Measurements from ENCODE around the gene SLC25A48. TPM values are rescaled to one million over a fixed set of nuclear protein-coding genes. Genes with fewer than 3 reads are reported as not detected.

The SLC25A48 gene, protein sequence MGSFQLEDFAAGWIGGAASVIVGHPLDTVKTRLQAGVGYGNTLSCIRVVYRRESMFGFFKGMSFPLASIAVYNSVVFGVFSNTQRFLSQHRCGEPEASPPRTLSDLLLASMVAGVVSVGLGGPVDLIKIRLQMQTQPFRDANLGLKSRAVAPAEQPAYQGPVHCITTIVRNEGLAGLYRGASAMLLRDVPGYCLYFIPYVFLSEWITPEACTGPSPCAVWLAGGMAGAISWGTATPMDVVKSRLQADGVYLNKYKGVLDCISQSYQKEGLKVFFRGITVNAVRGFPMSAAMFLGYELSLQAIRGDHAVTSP
- not detected for total RNA-seq

GRCh38 chr5:135834639-135835529, at the start of gene SLC25A48:
TSS of gene SLC25A48 (plus strand) at chr5:135834663. CDS start at chr5:135834848, 185 bp downstream.
- peak; percentile 57 for DNase-seq
- H3K27me3 Mint-ChIP-seq = peaks cover 57% of the 10 kb centered on the region
- no peaks in the 10 kb centered on the region for H3K4me1 Mint-ChIP-seq
- H3K36me3 Mint-ChIP-seq = no peaks in the 10 kb centered on the region
- no peak within 1 kb of the TSS for H3K27ac Mint-ChIP-seq
- no peak within 1 kb of the TSS for H3K4me3 Mint-ChIP-seq
- H3K9me3 Mint-ChIP-seq = peaks cover 4% of the 10 kb centered on the region

DNA sequence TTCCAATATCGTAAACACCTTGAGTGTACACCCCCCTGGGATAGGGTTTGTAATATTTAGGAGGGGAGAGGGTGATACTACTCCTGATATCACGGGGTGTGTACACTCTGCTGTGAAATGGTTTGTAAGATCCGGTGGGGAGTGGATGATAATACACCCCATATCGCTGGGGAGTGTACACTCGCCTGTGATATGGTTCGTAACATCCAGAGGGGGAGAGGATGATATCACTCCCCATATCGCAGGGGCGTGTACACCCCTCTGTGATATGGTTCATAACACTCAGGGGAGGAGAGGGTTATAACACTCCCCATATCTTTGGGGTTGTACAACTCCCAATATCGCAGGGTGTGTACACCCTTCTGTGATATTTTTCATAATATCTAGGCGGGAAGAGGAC, 33.8 kb upstream of the SLC25A48 start:
- H3K27ac Mint-ChIP-seq = no peak overlapping the region
- H3K27me3 Mint-ChIP-seq = peaks cover 20% of the 10 kb centered on the region
- no peaks in the 10 kb centered on the region for H3K9me3 Mint-ChIP-seq
- no peak overlapping the region for H3K4me3 Mint-ChIP-seq
- H3K4me1 Mint-ChIP-seq = no peaks in the 10 kb centered on the region
- H3K36me3 Mint-ChIP-seq = no peaks in the 10 kb centered on the region
- no peak for DNase-seq

DNA sequence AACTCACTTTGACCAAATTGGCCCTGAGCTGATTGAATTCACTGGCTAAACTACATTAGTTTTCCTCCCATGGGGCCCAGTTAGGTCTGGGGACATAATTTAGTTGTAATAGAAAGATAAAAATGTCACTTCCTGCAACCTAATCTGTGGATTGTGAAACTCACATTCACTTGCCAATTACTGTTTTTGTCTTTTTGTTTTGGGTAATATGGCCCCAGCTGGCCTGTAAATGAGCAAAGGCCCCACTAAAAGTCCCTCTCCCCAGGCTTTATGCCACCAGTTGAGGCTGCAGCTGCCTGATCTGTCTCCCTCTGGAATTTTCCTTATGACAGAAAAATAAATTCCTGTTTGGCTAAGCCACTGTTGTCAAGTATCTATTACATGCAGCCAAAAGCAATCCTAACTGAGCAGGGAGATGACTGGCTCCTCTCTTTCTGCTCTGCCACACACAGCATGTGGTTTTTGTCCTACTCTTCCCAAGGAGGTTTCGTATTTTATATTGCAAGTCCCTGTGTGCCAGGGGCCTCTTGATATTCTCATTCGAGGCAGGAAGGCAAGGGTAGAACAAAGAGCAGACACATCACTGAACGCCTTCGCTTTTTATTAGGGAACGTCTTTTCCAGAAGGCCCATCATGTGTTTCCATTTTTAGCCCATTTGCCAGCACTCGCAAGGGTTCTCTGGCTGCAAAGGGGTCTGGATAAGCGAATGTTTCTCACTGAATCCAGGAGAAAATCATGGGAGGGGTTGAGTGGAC, 24.1 kb upstream of the SLC25A48 start:
- H3K27me3 Mint-ChIP-seq = peaks cover 23% of the 10 kb centered on the region
- no peaks in the 10 kb centered on the region for H3K9me3 Mint-ChIP-seq
- DNase-seq = no peak
- H3K4me3 Mint-ChIP-seq = no peak overlapping the region
- no peaks in the 10 kb centered on the region for H3K4me1 Mint-ChIP-seq
- no peak overlapping the region for H3K27ac Mint-ChIP-seq
- no peaks in the 10 kb centered on the region for H3K36me3 Mint-ChIP-seq

DNA sequence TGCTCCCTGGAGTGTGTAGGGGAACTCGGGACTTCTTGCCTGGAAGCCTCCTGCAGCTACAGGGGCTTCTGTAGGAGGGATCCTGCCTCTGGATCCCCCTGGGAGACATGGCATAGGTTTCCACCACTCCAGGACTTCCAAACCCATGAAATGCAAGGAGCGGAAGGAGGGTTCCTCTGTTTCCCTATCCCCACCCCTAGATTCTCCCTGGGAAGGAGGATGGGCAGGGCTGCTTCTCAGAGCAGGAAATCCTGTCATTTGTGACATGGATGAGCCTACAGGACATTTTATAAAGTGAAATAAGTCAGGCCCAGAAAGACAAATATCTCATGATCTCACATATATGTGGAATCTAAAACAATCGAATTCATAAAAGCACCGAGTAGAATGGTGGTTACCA, 23.5 kb upstream of the SLC25A48 start:
- no peaks in the 10 kb centered on the region for H3K9me3 Mint-ChIP-seq
- no peaks in the 10 kb centered on the region for H3K36me3 Mint-ChIP-seq
- no peak overlapping the region for H3K27ac Mint-ChIP-seq
- no peak overlapping the region for H3K4me3 Mint-ChIP-seq
- DNase-seq = no peak
- peaks cover 26% of the 10 kb centered on the region for H3K27me3 Mint-ChIP-seq
- no peaks in the 10 kb centered on the region for H3K4me1 Mint-ChIP-seq

- no peak for DNase-seq
- no peaks in the 10 kb centered on the region for H3K4me1 Mint-ChIP-seq
- no peaks in the 10 kb centered on the region for H3K36me3 Mint-ChIP-seq
- no peak overlapping the region for H3K27ac Mint-ChIP-seq
- H3K27me3 Mint-ChIP-seq = peaks cover 35% of the 10 kb centered on the region
- no peak overlapping the region for H3K4me3 Mint-ChIP-seq
- H3K9me3 Mint-ChIP-seq = no peaks in the 10 kb centered on the region
Measured at GRCh38 chr5:135813758-135814157, 20.7 kb upstream of the SLC25A48 start.

GRCh38 chr5:135814316-135814715, 20.1 kb upstream of the SLC25A48 start:
- Mint-ChIP-seq H3K4me3 (no peak overlapping the region), H3K27me3 (peaks cover 33% of the 10 kb centered on the region), H3K9me3 (no peaks in the 10 kb centered on the region), H3K27ac (no peak overlapping the region), H3K36me3 (no peaks in the 10 kb centered on the region), H3K4me1 (no peaks in the 10 kb centered on the region)
- no peak for DNase-seq

DNA sequence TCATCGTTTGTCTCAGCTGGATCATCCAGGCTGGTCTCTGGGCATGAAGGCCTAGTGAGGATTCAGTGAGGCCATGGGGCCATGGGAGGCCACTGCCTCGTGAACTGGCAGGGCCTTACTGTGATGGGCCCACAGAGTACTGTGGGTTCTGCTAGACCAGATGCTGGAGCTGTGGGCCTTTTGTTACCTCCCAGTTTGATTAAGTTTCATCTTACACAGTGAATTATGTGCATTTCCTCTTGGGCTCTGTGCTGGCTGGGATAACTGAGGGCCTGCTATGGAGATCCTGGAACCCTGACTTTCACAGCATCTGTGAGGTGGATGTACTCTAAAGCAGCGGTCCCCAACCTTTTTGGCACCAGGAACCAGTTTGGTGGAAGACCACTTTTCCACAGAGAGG, 19.7 kb upstream of the SLC25A48 start:
- no peak for DNase-seq
- Mint-ChIP-seq H3K4me1 (no peaks in the 10 kb centered on the region), H3K27me3 (peaks cover 28% of the 10 kb centered on the region), H3K36me3 (no peaks in the 10 kb centered on the region), H3K9me3 (no peaks in the 10 kb centered on the region), H3K4me3 (no peak overlapping the region), H3K27ac (no peak overlapping the region)

DNA sequence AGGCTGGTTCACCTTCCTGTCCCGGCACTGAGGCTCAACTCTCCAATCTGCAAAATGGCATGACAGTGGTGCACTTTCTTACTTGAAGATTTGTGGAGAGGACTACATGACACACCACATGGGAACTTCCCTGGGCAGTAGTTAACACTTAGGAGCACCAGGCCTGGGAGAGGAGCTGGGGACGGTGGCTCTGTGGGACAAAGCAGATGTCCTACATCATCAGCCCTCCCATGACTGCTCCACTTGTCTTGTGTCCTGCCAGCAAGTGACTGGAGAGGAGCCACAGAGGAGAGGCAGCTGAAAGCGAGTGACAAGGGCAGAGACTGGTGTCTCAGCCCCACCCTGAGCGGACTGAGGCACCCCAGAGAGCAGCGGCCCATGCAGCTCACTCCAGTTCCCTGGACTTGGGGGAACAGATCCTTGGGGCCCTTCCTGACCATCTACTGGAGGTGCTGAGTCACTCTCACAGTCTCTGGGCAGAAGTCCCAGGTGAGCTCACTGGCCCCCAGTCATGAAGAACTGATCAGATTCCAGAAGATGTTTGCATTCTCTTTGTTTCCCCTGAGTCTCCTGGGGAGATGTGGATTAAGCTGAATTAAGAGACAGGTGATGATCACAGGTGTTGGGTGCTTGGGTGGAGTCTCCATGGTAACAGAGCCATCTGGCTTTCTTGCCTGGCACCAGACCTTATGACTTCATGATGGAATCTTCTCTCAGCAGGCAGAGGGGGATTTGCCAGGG, 13.2 kb upstream of the SLC25A48 start:
- no peaks in the 10 kb centered on the region for H3K36me3 Mint-ChIP-seq
- H3K4me1 Mint-ChIP-seq = no peaks in the 10 kb centered on the region
- no peak overlapping the region for H3K27ac Mint-ChIP-seq
- DNase-seq = no peak
- no peaks in the 10 kb centered on the region for H3K9me3 Mint-ChIP-seq
- H3K27me3 Mint-ChIP-seq = peaks cover 12% of the 10 kb centered on the region
- H3K4me3 Mint-ChIP-seq = no peak overlapping the region

GRCh38 chr5:135821802-135822201, 12.7 kb upstream of the SLC25A48 start:
- no peak for DNase-seq
- Mint-ChIP-seq H3K36me3 (no peaks in the 10 kb centered on the region), H3K4me1 (no peaks in the 10 kb centered on the region), H3K4me3 (no peak overlapping the region), H3K9me3 (no peaks in the 10 kb centered on the region), H3K27me3 (peaks cover 12% of the 10 kb centered on the region), H3K27ac (no peak overlapping the region)

DNA sequence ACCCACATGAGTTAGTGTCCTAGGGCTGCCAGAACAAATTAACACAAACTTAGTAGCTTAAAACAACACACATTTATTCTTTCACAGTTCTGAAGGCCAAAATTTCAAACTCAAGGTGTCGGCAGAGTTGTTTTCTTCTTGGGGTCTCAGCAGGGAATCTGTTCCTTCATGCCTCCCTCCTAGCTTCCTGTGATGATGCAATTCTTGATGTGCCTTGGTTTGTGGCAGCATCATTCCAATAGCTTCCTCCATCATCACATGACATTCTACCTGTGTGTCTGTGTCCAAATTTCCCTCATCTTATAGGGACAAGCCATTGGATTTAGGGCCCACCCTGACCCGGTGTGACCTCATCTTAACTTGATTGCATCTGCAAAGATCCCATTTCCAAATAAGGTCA, 12.2 kb upstream of the SLC25A48 start:
- Mint-ChIP-seq H3K4me3 (no peak overlapping the region), H3K4me1 (no peaks in the 10 kb centered on the region), H3K27ac (no peak overlapping the region), H3K27me3 (peaks cover 10% of the 10 kb centered on the region), H3K36me3 (no peaks in the 10 kb centered on the region), H3K9me3 (no peaks in the 10 kb centered on the region)
- no peak for DNase-seq

GRCh38 chr5:135822959-135823358, 11.5 kb upstream of the SLC25A48 start:
- no peak for DNase-seq
- no peaks in the 10 kb centered on the region for H3K36me3 Mint-ChIP-seq
- no peak overlapping the region for H3K4me3 Mint-ChIP-seq
- H3K27ac Mint-ChIP-seq = no peak overlapping the region
- H3K4me1 Mint-ChIP-seq = no peaks in the 10 kb centered on the region
- H3K9me3 Mint-ChIP-seq = no peaks in the 10 kb centered on the region
- H3K27me3 Mint-ChIP-seq = peaks cover 3% of the 10 kb centered on the region

GRCh38 chr5:135823881-135824280, 10.6 kb upstream of the SLC25A48 start:
- H3K36me3 Mint-ChIP-seq = no peaks in the 10 kb centered on the region
- H3K27me3 Mint-ChIP-seq = no peaks in the 10 kb centered on the region
- no peaks in the 10 kb centered on the region for H3K9me3 Mint-ChIP-seq
- no peak overlapping the region for H3K4me3 Mint-ChIP-seq
- DNase-seq = no peak
- no peaks in the 10 kb centered on the region for H3K4me1 Mint-ChIP-seq
- H3K27ac Mint-ChIP-seq = no peak overlapping the region

GRCh38 chr5:135824541-135825041, 9.9 kb upstream of the SLC25A48 start:
- Mint-ChIP-seq H3K9me3 (no peaks in the 10 kb centered on the region), H3K27me3 (no peaks in the 10 kb centered on the region), H3K36me3 (no peaks in the 10 kb centered on the region), H3K4me3 (no peak overlapping the region), H3K27ac (no peak overlapping the region), H3K4me1 (no peaks in the 10 kb centered on the region)
- no peak for DNase-seq

DNA sequence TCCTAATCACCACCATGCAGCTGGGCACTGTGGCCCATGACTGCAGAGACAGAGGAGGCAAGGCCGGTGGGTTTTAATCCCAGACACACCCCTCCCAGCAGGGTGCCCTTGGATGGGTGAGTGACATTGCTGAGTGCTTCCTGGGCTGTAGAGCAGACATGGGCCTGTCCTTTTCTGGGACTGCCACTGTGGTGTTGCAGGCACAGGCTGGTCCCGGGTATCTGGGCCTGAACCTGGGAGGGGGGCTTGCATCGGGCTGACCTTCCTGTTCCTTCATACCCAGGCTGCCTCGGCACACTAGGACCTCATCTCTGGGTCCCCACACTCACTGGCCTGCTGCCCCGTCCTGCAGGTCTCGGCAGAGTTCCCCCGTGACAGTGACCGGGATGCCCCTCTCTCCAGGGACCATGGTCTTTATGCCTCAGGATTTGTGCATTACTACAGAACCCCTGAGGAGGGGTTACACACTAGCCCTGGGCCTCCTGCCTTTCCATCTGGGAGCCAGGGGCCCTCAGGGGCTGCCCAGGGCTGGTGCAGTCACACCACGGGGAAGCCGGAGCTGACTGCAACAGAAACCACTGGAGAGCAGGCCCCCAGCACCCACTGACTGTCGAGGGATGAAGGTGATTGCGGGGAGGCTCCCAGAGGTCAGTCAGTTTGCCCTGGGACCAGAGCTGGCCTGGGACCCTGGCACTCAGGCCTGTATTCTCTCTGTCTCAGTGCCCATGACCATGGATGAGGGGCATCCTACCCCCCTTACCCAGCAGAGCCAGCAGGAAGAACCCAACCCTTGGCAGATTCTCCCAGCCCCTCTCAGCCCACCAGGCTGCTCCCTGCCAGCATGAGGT, 8.9 kb upstream of the SLC25A48 start:
- Mint-ChIP-seq H3K27me3 (peaks cover 8% of the 10 kb centered on the region), H3K36me3 (no peaks in the 10 kb centered on the region), H3K4me1 (no peaks in the 10 kb centered on the region), H3K4me3 (no peak overlapping the region), H3K9me3 (no peaks in the 10 kb centered on the region), H3K27ac (no peak overlapping the region)
- no peak for DNase-seq

Data from activated naive CD8-positive, alpha-beta T cell treated with anti-CD3 and anti-CD28 coated beads for 36 hours (primary cell).